ENCODE data around the gene SLC22A16. TPM values are rescaled to one million over a fixed set of nuclear protein-coding genes. Genes with fewer than 3 reads are reported as not detected.

The SLC22A16 gene
- total and polyA plus RNA-seq, 2 of the 13 experiments (the other 11 are each of a cell fraction or from before 2014, with no cell fraction given), result 0.04 TPM; not detected in 1

GRCh38 chr6:110446405-110446804 is 30.0 kb downstream of the SLC22A16 start:
- FAIRE-seq, result no peak
- POLR2A ChIA-PET, result no interaction called here

GRCh38 chr6:110440026-110440425 is 36.4 kb downstream of the SLC22A16 start:
- Histone ChIP-seq H4K20me1 (ENCODE audit: insufficient read depth, low read length) (no peaks in the 10 kb centered on the region), H3K27ac (ENCODE audit: extremely low read length, insufficient read depth, low read length) (no peak overlapping the region), H3K27me3 (ENCODE audit: control insufficient read depth in 1 of 2, insufficient read depth in 2 of 2, low read length in 2 of 2) (peaks cover 0 to 13% of the 10 kb centered on the region in 2 experiments; a peak in 1 of 5 replicates), H3K36me3 (replicated peaks in 1 of 2; ENCODE audit: control insufficient read depth in 1 of 2, insufficient read depth in 2 of 2, low read length in 2 of 2) (no peaks in the 10 kb centered on the region), H3K9me3 (ENCODE audit: low read length) (no peaks in the 10 kb centered on the region), H3K4me3 (replicated peaks in 1 of 3; ENCODE audit: insufficient read depth in 1 of 3, low read depth in 2 of 3, low read length in 3 of 3) (no peak overlapping the region), H3K79me2 (ENCODE audit: insufficient read depth, low read length) (no peaks in the 10 kb centered on the region), H3K4me1 (ENCODE audit: insufficient read depth, low read length) (no peaks in the 10 kb centered on the region), H2AFZ (ENCODE audit: low read length) (no peak overlapping the region), H3K9ac (ENCODE audit: insufficient read depth, low read depth, low read length) (no peak overlapping the region), H3K4me2 (ENCODE audit: low read depth, low read length) (no peak overlapping the region)
- no TSS peak for BruUV-seq (replicated peaks)
- DNase-seq (ENCODE audit: low spot score) (no peak), FAIRE-seq (no peak), ATAC-seq (no peak)
- no peak for TF ChIP-seq TRAFD1 (CRISPR knock-in tag; IDR thresholded peaks at IDR 0.05; ENCODE audit: borderline replicate concordance)
- WGBS (ENCODE audit: low lambda C conversion rate), result 3% methylated on average over 4 of the region's 4 CpGs
- in situ Hi-C loops (cut with HindIII; ENCODE audit: extremely low pct_ligation_motif_present, low pct_unique_long_range_greater_than_20kb), result no loop called here
- intact Hi-C loops (cut with micrococcal nuclease; ENCODE audit: unreplicated experiment), result no loop called here
- POLR2A ChIA-PET, result no interaction called here
- CTCF ChIA-PET (ENCODE audit: low intra/inter-chr PET ratio, low total read pairs), result no interaction called here

More at GRCh38 chr6:110446405-110446804, 30.0 kb downstream of the SLC22A16 start:
- no peak for ATAC-seq
- intact Hi-C loops (cut with micrococcal nuclease; ENCODE audit: unreplicated experiment), result no loop called here
- no peak overlapping the region for H3K27ac ChIP-seq (ENCODE audit: extremely low read length, insufficient read depth, low read length)
- in situ Hi-C loops (cut with HindIII; ENCODE audit: extremely low pct_ligation_motif_present, low pct_unique_long_range_greater_than_20kb), result no loop called here
- no peak overlapping the region for H2AFZ ChIP-seq (ENCODE audit: low read length)
- CTCF ChIA-PET (ENCODE audit: low intra/inter-chr PET ratio, low total read pairs), result no interaction called here
- H3K36me3 ChIP-seq (replicated peaks in 1 of 2; ENCODE audit: control insufficient read depth in 1 of 2, insufficient read depth in 2 of 2, low read length in 2 of 2), result no peaks in the 10 kb centered on the region
- H3K4me1 ChIP-seq (ENCODE audit: insufficient read depth, low read length), result no peaks in the 10 kb centered on the region
- WGBS (ENCODE audit: low lambda C conversion rate), result 17% methylated on average over 4 of the region's 4 CpGs
- no peaks in the 10 kb centered on the region for H4K20me1 ChIP-seq (ENCODE audit: insufficient read depth, low read length)
- H3K4me3 ChIP-seq (replicated peaks in 1 of 3; ENCODE audit: insufficient read depth in 1 of 3, low read depth in 2 of 3, low read length in 3 of 3), result no peak overlapping the region
- H3K79me2 ChIP-seq (ENCODE audit: insufficient read depth, low read length), result no peaks in the 10 kb centered on the region
- H3K4me2 ChIP-seq (ENCODE audit: low read depth, low read length), result no peak overlapping the region
- BruUV-seq (replicated peaks), result no TSS peak
- DNase-seq (ENCODE audit: low spot score), result no peak
- no peaks in the 10 kb centered on the region for H3K9me3 ChIP-seq (ENCODE audit: low read length)
- no peak overlapping the region for H3K9ac ChIP-seq (ENCODE audit: insufficient read depth, low read depth, low read length)
- TF ChIP-seq TEAD3 (CRISPR knock-in tag; optimal IDR thresholded peaks at IDR 0.05; ENCODE audit: borderline replicate concordance), result no peak
- TF ChIP-seq BHLHE40 (IDR thresholded peaks at IDR 0.05; ENCODE audit: low read length), result peak; percentile 63; the same call in 1 of the 2 replicates
- peaks cover 0 to 22% of the 10 kb centered on the region in 2 experiments; a peak in 1 of 5 replicates for H3K27me3 ChIP-seq (ENCODE audit: control insufficient read depth in 1 of 2, insufficient read depth in 2 of 2, low read length in 2 of 2)

All from HepG2 (cell line).